ENCODE data around the gene CYLD.

- TF ChIP-seq EZH2 (IDR thresholded peaks at IDR 0.05; ENCODE audit: insufficient read depth, poor library complexity, severe bottlenecking) = no peak
- no peak for TF ChIP-seq EZH2phosphoT487 (IDR thresholded peaks at IDR 0.05; ENCODE audit: insufficient read depth, low read depth)
These were observed 86.3 kb downstream of the CYLD start for GRCh38 chr16:50828164-50828702.
